GM12878 (cell line): ENCODE measurements around the gene APBA3.
A peak's percentile ranks its signal among the peaks of the same experiment; 100 is the strongest.

Experiments used
- BCL11A ChIP-seq: IDR thresholded peaks from 2 replicates; pipeline ENCODE4 v1.6.1; 2011; ENCODE audit warnings: low read depth, low read length
- CBFB ChIP-seq: IDR thresholded peaks from 2 replicates; pipeline ENCODE4 v1.6.1; 2016; ENCODE audit warnings: antibody characterized with exemption, low read depth
- CEBPB ChIP-seq, 2 experiments: fragments of 150-350 bp in 1 of 2; IDR thresholded peaks; 2 replicates each; pipeline ENCODE4 v1.6.1; 2012 to 2014; ENCODE audit warnings: low read depth in 2 of 2, low read length in 2 of 2, borderline replicate concordance in 1 of 2, inconsistent platforms in 1 of 2
- EP300 ChIP-seq, 2 experiments: fragments of 150-350 bp in 1 of 2; IDR thresholded peaks; 2 replicates each; pipeline ENCODE4 v1.6.1; 2011 to 2012; ENCODE audit warnings: low read depth in 2 of 2, low read length in 2 of 2, borderline replicate concordance in 1 of 2, improper control_type of control experiment in 1 of 2, inconsistent platforms in 1 of 2; ENCODE audit not compliant: control insufficient read depth in 1 of 2
- NFIC ChIP-seq: IDR thresholded peaks from 2 replicates; pipeline ENCODE4 v1.6.1; 2012; ENCODE audit warnings: low read depth, mild to moderate bottlenecking, inconsistent platforms, low read length, moderate library complexity
- POLR2A ChIP-seq: IDR thresholded peaks from 2 replicates; pipeline ENCODE4 v1.6.1; 2011; ENCODE audit warnings: low read depth, mild to moderate bottlenecking, low read length
- POLR2AphosphoS2 ChIP-seq: IDR thresholded peaks from 2 replicates; pipeline ENCODE4 v1.6.1; 2011; ENCODE audit warnings: low read depth, mild to moderate bottlenecking, low read length, improper control_type of control experiment, moderate library complexity
- SIN3A ChIP-seq: IDR thresholded peaks from 2 replicates; pipeline ENCODE4 v1.6.1; 2012; ENCODE audit warnings: low read depth, low read length, improper control_type of control experiment
- TCF12 ChIP-seq: IDR thresholded peaks from 2 replicates; pipeline ENCODE4 v1.6.1; 2011; ENCODE audit warnings: low read depth, mild to moderate bottlenecking, low read length
- ZNF384 ChIP-seq: IDR thresholded peaks from 2 replicates; pipeline ENCODE4 v1.6.1; 2012; ENCODE audit warnings: low read depth, mild to moderate bottlenecking, low read length, improper control_type of control experiment, borderline replicate concordance
- TF ChIP-seq, protein P1 (sequence below), 3 experiments: IDR thresholded peaks in 2 of 3; conservative IDR thresholded peaks in 1 of 3; 2 replicates each; pipeline ENCODE4 v1.5.1; 2011; ENCODE audit warnings: low read depth in 3 of 3, low read length in 3 of 3, mild to moderate bottlenecking in 3 of 3, control low read depth in 2 of 3, moderate library complexity in 2 of 3, inconsistent platforms in 1 of 3, mixed read lengths in 1 of 3; ENCODE audit not compliant: control insufficient read depth in 2 of 3, insufficient read depth in 1 of 3; ENCODE audit errors: extremely low read depth in 1 of 3
- TF ChIP-seq, protein P2 (sequence below): IDR thresholded peaks from 2 replicates; pipeline ENCODE4 v1.6.1; 2012; ENCODE audit warnings: mild to moderate bottlenecking, low read depth, low read length
- TF ChIP-seq, protein P3 (sequence below): fragments of 450-650 bp; IDR thresholded peaks from 2 replicates; pipeline ENCODE4 v1.6.1; 2018; ENCODE audit warnings: mild to moderate bottlenecking, low read depth, moderate library complexity; ENCODE audit not compliant: partially characterized antibody

DNA sequence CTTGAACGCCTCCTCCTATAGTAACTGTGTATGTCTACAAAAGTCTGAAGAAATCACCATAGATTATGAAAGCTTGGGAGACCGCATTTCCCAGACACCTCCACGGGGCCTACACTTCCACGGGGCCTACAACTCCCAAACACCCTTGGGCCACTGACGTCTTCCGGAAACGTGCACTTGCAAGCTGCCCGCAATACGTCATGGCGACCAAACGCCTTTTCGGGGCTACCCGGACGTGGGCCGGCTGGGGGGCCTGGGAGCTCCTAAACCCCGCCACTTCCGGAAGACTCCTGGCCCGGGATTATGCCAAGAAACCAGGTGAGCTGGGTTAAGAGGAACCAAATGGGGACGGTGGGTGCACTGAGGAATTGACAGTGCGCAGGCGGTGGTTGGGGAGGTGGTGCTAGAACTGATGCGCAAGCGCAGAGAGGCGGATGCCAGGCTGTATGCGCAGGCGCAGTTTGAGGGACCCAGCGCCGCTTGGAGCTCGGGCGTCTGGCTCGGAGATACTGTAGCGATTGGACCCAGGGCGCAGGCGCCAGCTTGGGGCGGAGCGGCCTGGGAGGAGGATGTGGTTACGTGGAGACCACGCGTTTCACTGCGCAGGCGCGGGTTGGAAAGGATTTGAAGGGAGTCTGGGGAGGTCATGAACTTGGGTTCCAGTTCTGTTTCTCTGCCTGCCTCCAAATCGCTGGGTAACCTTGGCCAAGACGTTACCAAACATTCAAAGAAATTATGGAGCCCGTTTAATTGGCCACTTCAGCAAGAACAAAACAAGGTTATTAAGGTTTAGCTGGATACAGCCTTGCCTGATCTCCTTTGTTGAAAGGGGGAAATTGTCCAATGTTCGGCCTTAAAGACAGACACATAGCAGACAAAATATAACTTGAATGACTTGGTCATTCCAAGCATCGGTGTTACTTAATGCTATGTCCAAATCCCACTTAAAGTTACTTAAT is 1.3 kb upstream of the APBA3 start, which contains the start of gene MRPL54:
- TF ChIP-seq POLR2AphosphoS2 (peak; percentile 90), CEBPB (IDR thresholded peaks at IDR 0.05; ENCODE audit: borderline replicate concordance in 1 of 2, low read depth in 2 of 2, low read length in 2 of 2) (no peak), ZNF384 (no peak), POLR2A (peak; percentile 97), BCL11A (no peak), EP300 (IDR thresholded peaks at IDR 0.05; ENCODE audit: borderline replicate concordance in 1 of 2, control insufficient read depth in 1 of 2, low read depth in 2 of 2, low read length in 2 of 2) (no peak), TCF12 (no peak), NFIC (no peak), SIN3A (no peak; the same call in 1 of the 2 replicates), CBFB (peak; percentile 88; the same call in 1 of the 2 replicates)
- TF ChIP-seq, protein P1, sequence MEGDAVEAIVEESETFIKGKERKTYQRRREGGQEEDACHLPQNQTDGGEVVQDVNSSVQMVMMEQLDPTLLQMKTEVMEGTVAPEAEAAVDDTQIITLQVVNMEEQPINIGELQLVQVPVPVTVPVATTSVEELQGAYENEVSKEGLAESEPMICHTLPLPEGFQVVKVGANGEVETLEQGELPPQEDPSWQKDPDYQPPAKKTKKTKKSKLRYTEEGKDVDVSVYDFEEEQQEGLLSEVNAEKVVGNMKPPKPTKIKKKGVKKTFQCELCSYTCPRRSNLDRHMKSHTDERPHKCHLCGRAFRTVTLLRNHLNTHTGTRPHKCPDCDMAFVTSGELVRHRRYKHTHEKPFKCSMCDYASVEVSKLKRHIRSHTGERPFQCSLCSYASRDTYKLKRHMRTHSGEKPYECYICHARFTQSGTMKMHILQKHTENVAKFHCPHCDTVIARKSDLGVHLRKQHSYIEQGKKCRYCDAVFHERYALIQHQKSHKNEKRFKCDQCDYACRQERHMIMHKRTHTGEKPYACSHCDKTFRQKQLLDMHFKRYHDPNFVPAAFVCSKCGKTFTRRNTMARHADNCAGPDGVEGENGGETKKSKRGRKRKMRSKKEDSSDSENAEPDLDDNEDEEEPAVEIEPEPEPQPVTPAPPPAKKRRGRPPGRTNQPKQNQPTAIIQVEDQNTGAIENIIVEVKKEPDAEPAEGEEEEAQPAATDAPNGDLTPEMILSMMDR (IDR thresholded peaks at IDR 0.05 in 2 of 3, conservative IDR thresholded peaks at IDR 0.05 in 1 of 3; ENCODE audit: control insufficient read depth in 2 of 3, extremely low read depth in 1 of 3, insufficient read depth in 1 of 3, low read depth in 3 of 3, low read length in 3 of 3) = no peak
- TF ChIP-seq, protein P2, sequence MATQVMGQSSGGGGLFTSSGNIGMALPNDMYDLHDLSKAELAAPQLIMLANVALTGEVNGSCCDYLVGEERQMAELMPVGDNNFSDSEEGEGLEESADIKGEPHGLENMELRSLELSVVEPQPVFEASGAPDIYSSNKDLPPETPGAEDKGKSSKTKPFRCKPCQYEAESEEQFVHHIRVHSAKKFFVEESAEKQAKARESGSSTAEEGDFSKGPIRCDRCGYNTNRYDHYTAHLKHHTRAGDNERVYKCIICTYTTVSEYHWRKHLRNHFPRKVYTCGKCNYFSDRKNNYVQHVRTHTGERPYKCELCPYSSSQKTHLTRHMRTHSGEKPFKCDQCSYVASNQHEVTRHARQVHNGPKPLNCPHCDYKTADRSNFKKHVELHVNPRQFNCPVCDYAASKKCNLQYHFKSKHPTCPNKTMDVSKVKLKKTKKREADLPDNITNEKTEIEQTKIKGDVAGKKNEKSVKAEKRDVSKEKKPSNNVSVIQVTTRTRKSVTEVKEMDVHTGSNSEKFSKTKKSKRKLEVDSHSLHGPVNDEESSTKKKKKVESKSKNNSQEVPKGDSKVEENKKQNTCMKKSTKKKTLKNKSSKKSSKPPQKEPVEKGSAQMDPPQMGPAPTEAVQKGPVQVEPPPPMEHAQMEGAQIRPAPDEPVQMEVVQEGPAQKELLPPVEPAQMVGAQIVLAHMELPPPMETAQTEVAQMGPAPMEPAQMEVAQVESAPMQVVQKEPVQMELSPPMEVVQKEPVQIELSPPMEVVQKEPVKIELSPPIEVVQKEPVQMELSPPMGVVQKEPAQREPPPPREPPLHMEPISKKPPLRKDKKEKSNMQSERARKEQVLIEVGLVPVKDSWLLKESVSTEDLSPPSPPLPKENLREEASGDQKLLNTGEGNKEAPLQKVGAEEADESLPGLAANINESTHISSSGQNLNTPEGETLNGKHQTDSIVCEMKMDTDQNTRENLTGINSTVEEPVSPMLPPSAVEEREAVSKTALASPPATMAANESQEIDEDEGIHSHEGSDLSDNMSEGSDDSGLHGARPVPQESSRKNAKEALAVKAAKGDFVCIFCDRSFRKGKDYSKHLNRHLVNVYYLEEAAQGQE = no peak
- TF ChIP-seq, protein P3, sequence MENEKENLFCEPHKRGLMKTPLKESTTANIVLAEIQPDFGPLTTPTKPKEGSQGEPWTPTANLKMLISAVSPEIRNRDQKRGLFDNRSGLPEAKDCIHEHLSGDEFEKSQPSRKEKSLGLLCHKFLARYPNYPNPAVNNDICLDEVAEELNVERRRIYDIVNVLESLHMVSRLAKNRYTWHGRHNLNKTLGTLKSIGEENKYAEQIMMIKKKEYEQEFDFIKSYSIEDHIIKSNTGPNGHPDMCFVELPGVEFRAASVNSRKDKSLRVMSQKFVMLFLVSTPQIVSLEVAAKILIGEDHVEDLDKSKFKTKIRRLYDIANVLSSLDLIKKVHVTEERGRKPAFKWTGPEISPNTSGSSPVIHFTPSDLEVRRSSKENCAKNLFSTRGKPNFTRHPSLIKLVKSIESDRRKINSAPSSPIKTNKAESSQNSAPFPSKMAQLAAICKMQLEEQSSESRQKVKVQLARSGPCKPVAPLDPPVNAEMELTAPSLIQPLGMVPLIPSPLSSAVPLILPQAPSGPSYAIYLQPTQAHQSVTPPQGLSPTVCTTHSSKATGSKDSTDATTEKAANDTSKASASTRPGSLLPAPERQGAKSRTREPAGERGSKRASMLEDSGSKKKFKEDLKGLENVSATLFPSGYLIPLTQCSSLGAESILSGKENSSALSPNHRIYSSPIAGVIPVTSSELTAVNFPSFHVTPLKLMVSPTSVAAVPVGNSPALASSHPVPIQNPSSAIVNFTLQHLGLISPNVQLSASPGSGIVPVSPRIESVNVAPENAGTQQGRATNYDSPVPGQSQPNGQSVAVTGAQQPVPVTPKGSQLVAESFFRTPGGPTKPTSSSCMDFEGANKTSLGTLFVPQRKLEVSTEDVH = peak; percentile 72
